Astrocyte (in vitro differentiated cells and primary cell): ENCODE results near the gene C1orf159.

ENCODE experiments used
- EZH2 ChIP-seq: IDR thresholded peaks from 2 replicates; pipeline ENCODE4 v1.6.1; 2012; ENCODE audit warnings: mild to moderate bottlenecking, low read length, inconsistent platforms; ENCODE audit not compliant: insufficient read depth
- TF ChIP-seq, protein P1 (sequence below): IDR thresholded peaks from 2 replicates; pipeline ENCODE4 v1.5.1; 2011; ENCODE audit warnings: low read depth, mild to moderate bottlenecking, inconsistent platforms, low read length, moderate library complexity; ENCODE audit not compliant: insufficient read depth

DNA sequence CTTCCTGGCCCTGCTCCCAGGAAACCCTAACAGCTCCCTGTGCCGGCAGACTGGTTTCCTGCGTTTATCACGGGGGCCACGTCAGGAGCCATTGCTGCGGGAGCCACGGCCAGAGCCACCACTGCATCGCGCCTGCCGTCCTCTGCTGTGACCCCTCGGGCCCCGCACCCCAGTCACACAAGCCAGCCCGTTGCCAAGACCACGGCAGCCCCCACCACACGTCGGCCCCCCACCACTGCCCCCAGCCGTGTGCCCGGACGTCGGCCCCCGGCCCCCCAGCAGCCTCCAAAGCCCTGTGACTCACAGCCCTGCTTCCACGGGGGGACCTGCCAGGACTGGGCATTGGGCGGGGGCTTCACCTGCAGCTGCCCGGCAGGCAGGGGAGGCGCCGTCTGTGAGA, 67.9 kb downstream of the C1orf159 start:
- TF ChIP-seq EZH2, result no peak
- TF ChIP-seq, protein P1, sequence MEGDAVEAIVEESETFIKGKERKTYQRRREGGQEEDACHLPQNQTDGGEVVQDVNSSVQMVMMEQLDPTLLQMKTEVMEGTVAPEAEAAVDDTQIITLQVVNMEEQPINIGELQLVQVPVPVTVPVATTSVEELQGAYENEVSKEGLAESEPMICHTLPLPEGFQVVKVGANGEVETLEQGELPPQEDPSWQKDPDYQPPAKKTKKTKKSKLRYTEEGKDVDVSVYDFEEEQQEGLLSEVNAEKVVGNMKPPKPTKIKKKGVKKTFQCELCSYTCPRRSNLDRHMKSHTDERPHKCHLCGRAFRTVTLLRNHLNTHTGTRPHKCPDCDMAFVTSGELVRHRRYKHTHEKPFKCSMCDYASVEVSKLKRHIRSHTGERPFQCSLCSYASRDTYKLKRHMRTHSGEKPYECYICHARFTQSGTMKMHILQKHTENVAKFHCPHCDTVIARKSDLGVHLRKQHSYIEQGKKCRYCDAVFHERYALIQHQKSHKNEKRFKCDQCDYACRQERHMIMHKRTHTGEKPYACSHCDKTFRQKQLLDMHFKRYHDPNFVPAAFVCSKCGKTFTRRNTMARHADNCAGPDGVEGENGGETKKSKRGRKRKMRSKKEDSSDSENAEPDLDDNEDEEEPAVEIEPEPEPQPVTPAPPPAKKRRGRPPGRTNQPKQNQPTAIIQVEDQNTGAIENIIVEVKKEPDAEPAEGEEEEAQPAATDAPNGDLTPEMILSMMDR, result no peak
